Fibroblast of pulmonary artery (primary cell): ENCODE data around the gene RBMY1F.
"Not testable (repeated sequence)": the region's sequence is repeated elsewhere in the genome, so short reads cannot be mapped to it uniquely, and the experiment has no call there.

ENCODE experiments used
- DNase-seq: peaks from one replicate; pipeline ENCODE4 v3.0.0-alpha.2; 2010; ENCODE audit warnings: low read depth
- H3K4me3 ChIP-seq: replicated peaks from 2 replicates; pipeline ENCODE4 v1.5.1; 2011; ENCODE audit warnings: low read depth, mild to moderate bottlenecking, control low read depth, low read length, moderate library complexity

The RBMY1F gene

DNA sequence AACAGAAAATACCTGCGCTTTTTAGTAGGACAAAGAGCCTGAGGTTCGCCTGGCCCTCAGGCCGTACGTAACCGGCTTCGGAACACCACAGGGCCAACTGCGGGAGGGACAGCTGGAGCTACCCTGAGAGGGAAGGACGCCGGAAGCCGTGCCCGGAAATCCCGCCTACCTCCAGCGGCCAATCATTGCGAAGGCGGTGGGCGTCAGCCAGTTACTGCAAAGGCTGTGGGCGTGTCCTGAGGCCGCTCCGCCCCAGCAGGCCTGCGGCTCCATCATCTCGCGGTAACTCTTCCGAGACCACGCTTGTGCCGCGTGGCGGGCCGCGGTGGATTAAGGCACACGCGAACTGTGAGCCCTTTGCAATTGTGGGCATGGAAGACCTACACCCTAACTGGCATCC is at the start of gene RBMY1F:
Gene RBMY1F (minus strand): TSS at position 101 of the 400 bp plus-strand sequence. CDS start 1,954 bp downstream, outside the sequence.
- not testable (repeated sequence) for DNase-seq, H3K4me3 ChIP-seq

DNA sequence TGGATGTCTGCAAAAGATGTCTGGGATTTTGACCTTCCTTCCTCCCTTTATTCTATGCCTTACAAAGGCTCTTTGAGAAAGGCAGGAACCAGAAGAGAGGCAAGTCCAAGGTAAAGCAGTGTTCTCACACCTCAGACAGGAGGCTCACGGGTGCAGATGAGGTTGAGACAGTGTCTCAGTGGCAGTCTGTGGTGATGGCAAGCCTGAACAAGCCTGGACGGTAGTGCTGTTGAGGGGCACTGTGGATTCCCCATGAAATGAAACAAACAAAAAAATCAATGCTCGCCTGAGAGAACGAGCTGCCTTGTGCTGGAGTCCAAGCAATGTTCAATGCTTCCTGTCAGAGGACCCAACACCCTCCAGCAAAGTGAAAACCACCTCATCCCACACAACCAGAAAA is 31.6 kb downstream of the RBMY1F start:
- H3K4me3 ChIP-seq, DNase-seq: not testable (repeated sequence)

DNA sequence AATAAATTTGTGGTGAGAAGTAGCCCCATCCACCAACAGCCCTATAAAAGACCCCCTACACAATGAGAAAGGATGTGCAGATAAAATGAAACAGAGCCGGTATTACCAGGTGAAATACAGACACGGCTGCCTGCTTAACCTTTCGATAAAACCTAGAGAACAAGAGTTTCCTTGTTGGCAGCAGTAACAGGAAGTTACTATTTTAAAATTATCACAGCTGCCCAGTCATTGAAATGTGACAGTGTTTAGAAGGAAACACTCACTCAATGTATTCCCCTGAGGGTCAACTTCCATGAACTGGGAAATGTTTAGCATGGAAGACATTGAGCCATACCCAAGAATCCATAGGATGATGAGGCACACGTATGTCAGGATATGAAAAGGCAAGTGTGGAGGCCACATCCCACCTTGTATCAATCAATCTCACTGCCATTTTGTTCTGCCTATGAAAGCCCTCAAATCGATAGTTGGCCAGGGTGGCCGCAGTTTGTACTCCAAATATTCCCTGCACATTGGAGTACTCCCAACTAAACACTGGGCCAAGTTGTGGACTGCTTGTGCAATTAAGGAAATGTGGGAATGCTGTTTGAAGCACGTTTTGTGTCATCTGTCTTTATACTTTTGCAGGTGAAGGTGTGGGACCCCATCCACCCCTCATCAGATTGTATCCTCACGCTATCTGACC is 41.6 kb downstream of the RBMY1F start:
- DNase-seq, H3K4me3 ChIP-seq: not testable (repeated sequence)

DNA sequence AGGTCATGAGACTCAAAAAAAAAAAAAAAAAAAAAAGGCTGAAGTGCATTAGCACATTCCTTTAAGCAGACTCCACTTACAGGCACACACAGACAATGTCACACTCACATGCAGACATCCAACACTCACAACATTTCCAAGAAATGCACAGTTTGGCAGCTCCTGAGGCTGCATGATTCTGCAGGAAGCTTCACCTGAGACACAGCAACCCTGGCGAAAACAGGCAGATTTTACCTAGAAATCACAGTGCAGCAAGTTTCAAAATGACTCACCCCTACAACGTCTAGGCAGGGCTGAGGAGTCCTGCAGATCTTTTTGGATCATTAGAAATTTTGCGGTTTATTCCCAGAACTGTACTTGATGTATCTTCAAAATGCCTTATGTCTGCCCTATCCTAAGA is 48.0 kb downstream of the RBMY1F start:
- not testable (repeated sequence) for DNase-seq

DNA sequence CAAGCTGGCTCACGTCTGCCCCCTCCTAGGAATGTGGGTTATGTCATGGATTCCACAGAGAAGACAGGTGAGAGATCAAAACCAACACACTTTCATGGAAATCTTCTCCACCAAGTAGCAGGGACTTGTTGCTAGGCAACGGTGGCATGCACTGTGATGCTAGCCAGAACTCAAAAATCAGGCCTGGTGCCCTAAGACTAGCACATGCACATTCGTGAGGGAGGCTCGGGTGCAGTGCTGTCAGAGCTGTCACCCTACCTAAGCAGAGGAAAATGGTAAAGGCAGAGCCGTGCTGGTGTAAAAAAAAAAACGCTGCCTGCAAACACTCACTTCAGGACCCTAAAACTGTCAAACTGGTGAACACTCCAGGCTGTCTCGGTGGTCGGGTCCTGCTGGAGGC is 52.2 kb downstream of the RBMY1F start:
- DNase-seq, H3K4me3 ChIP-seq: not testable (repeated sequence)

More for the DNA sequence above, 48.0 kb downstream of the RBMY1F start:
- H3K4me3 ChIP-seq, result not testable (repeated sequence)
